Vagina (tissue), 2 donors: Measurements from ENCODE around the gene KRT28.

Source experiments
- POLR2A ChIP-seq, 2 donors: fragments of 450-650 bp; IDR thresholded peaks; one replicate each; pipeline ENCODE4 v1.6.1; 2017; ENCODE audit warnings: antibody characterized with exemption in 2 of 2, mild to moderate bottlenecking in 2 of 2, moderate library complexity in 2 of 2
- POLR2AphosphoS5 ChIP-seq, 2 donors: sonication (generic); formaldehyde crosslinking; IDR thresholded peaks; one replicate each; pipeline ENCODE4 v1.9.0; 2017; ENCODE audit warnings: antibody characterized with exemption in 2 of 2, mild to moderate bottlenecking in 2 of 2, low read depth in 1 of 2; ENCODE audit not compliant: insufficient read depth in 1 of 2
- TF ChIP-seq, protein P1 (sequence below), 3 experiments: fragments of 450-650 bp in 2 of 3; fragments of 200-600 bp in 1 of 3; sonication (generic) in 1 of 3; IDR thresholded peaks; one replicate each; pipeline ENCODE4 v1.5.1; 2017 to 2019; ENCODE audit warnings: antibody characterized with exemption in 3 of 3, mild to moderate bottlenecking in 2 of 3, moderate library complexity in 2 of 3

DNA sequence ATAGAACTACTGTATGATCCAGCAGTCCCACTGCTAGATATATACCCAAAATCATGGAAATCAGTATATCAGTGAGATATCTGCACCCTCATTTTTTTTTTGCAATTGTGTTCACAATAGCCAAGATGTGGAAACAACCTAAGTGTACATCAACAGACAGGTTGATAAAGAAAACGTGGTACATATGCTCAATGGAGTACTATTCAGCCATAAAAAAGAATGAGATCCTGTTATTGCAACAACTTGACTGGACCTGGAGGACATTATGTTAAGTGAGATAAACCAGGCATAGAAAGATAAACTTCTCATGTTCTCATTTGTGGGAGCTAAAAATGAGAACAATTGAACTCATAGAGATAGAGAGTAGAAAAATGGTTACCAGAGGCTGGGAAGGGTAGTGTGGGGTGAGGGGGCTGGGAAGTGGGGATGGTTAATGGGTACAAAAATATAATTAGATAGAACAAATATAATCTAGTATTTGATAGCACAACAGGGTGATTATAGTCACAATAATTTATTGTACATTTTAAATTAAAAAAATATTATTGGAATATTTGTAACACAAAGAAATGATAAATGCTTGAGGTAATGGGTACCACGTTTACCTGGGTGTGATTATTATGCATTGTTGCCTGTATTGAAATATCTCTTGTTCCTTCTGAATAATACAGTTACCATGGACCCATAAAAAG lies 30.5 kb upstream of the KRT28 start:
- TF ChIP-seq, protein P1, sequence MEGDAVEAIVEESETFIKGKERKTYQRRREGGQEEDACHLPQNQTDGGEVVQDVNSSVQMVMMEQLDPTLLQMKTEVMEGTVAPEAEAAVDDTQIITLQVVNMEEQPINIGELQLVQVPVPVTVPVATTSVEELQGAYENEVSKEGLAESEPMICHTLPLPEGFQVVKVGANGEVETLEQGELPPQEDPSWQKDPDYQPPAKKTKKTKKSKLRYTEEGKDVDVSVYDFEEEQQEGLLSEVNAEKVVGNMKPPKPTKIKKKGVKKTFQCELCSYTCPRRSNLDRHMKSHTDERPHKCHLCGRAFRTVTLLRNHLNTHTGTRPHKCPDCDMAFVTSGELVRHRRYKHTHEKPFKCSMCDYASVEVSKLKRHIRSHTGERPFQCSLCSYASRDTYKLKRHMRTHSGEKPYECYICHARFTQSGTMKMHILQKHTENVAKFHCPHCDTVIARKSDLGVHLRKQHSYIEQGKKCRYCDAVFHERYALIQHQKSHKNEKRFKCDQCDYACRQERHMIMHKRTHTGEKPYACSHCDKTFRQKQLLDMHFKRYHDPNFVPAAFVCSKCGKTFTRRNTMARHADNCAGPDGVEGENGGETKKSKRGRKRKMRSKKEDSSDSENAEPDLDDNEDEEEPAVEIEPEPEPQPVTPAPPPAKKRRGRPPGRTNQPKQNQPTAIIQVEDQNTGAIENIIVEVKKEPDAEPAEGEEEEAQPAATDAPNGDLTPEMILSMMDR (IDR thresholded peaks at IDR 0.05) = no peak
- TF ChIP-seq POLR2A (IDR thresholded peaks at IDR 0.05) = no peak
- TF ChIP-seq POLR2AphosphoS5 (IDR thresholded peaks at IDR 0.05; ENCODE audit: insufficient read depth in 1 of 2, low read depth in 1 of 2) = no peak
